DOHH2 (cell line): ENCODE results near the gene PTPN2.

Source experiments
- CTCF ChIP-seq: fragments of 200-600 bp; sonication (generic); IDR thresholded peaks from one replicate; pipeline ENCODE4 v1.5.1; 2014; ENCODE audit warnings: antibody characterized with exemption, mild to moderate bottlenecking, low read depth, low read length; ENCODE audit not compliant: poor library complexity, severe bottlenecking
- EZH2phosphoT487 ChIP-seq: fragments of 200-600 bp; sonication (generic); IDR thresholded peaks from 2 replicates; pipeline ENCODE4 v1.6.1; 2017; ENCODE audit warnings: borderline replicate concordance, mild to moderate bottlenecking, antibody characterized with exemption, low read length, moderate library complexity, mixed read lengths

- TF ChIP-seq CTCF = no peak
- no peak for TF ChIP-seq EZH2phosphoT487
Observed at GRCh38 chr18:12770469-12771219, 113.4 kb downstream of the PTPN2 start.
